HCT116 (cell line): ENCODE data around the gene EXOC4. TPM values are rescaled to one million over a fixed set of nuclear protein-coding genes. Genes with fewer than 3 reads are reported as not detected.

Experiments
- ATAC-seq: fragments of 200-7000 bp; cut with Tn5 transposase; 2 replicates; pipeline ENCODE4 v1.9.1; 2020; ENCODE audit warnings: mild to moderate bottlenecking, moderate library complexity
- BruUV-seq: library from RNA; stranded (reverse); fragments of 400-500 nt; replicated peaks from 2 replicates; lab custom pipeline; 2021; lab: Mats Ljungman, UMichigan
- CTCF ChIA-PET: fragments of 300-600 bp; sonication (Branson Sonifier 250); formaldehyde crosslinking; loops from one replicate; lab custom pipeline; 2021; ENCODE audit warnings: antibody characterized with exemption; lab: Charles Lee
- POLR2A ChIA-PET: fragments of 300-600, 350-600 bp; sonication (Branson Sonifier 250); formaldehyde crosslinking; loops from one replicate; lab custom pipeline; 2021; ENCODE audit warnings: antibody characterized with exemption; lab: Charles Lee
- RAD21 ChIA-PET, 2 experiments: fragments of 300-600 bp; sonication (Branson Sonifier 250); formaldehyde crosslinking; loops; one replicate each; lab custom pipeline; 2023; ENCODE audit warnings: low total read pairs in 2 of 2; ENCODE audit not compliant: uncharacterized antibody in 2 of 2, unreplicated experiment in 2 of 2, low non-redundant PET in 1 of 2; lab: Charles Lee
- DNase-seq: peaks from one replicate; pipeline ENCODE4 v3.0.0-alpha.2; 2010; ENCODE audit warnings: low read depth, low spot score
- H2AFZ ChIP-seq: fragments of 200-600 bp; shearing (Covaris generic), sonication (generic); 2 replicates; pipeline ENCODE4 v1.6.1; 2017; ENCODE audit warnings: low read depth, mixed run types, mixed read lengths, antibody characterized with exemption, low read length; ENCODE audit not compliant: poor library complexity, severe bottlenecking
- H3K27ac ChIP-seq: 2 replicates; pipeline ENCODE4 v1.5.1; 2012; ENCODE audit warnings: low read depth, low read length
- H3K27me3 ChIP-seq: fragments of 200-600 bp; sonication (generic); 2 replicates; pipeline ENCODE4 v1.6.1; 2016; ENCODE audit warnings: mixed run types, low read length, mixed read lengths; ENCODE audit not compliant: insufficient read depth
- H3K36me3 ChIP-seq, 2 experiments: fragments of 200-500 bp in 1 of 2; fragments of 200-600 bp in 1 of 2; sonication (Bioruptor generic) in 1 of 2; sonication (generic) in 1 of 2; 2 replicates each; pipeline versions ENCODE4 v1.5.1 to v1.6.1; 2014 to 2016; ENCODE audit warnings: low read length in 2 of 2, inconsistent platforms in 1 of 2, mixed read lengths in 1 of 2, mixed run types in 1 of 2; ENCODE audit not compliant: insufficient read depth in 2 of 2, control insufficient read depth in 1 of 2
- H3K4me1 ChIP-seq, 2 experiments: fragments of 200-600 bp in 1 of 2; sonication (generic) in 1 of 2; 2 replicates each; pipeline versions ENCODE4 v1.5.1 to v1.6.1; 2012 to 2017; ENCODE audit warnings: low read length in 2 of 2, inconsistent platforms in 1 of 2, mild to moderate bottlenecking in 1 of 2, mixed read lengths in 1 of 2, mixed run types in 1 of 2, moderate library complexity in 1 of 2; ENCODE audit not compliant: insufficient read depth in 2 of 2, control insufficient read depth in 1 of 2
- H3K4me2 ChIP-seq: fragments of 200-600 bp; sonication (generic); 2 replicates; pipeline ENCODE4 v1.6.1; 2017; ENCODE audit warnings: mixed run types, low read length, mixed read lengths
- H3K4me3 ChIP-seq, 2 experiments: fragments of 200-600 bp in 1 of 2; sonication (generic) in 1 of 2; replicated peaks in 1 of 2; 2 replicates each; pipeline ENCODE4 v1.5.1; 2011 to 2016; ENCODE audit warnings: low read length in 2 of 2, control low read depth in 1 of 2, low read depth in 1 of 2, mild to moderate bottlenecking in 1 of 2, mixed read lengths in 1 of 2, mixed run types in 1 of 2
- H3K79me2 ChIP-seq: fragments of 200-600 bp; sonication (generic); 2 replicates; pipeline ENCODE4 v1.6.1; 2017; ENCODE audit warnings: mild to moderate bottlenecking, mixed run types, low read length, moderate library complexity, mixed read lengths; ENCODE audit not compliant: insufficient read depth
- H3K9ac ChIP-seq: fragments of 200-600 bp; sonication (generic); 2 replicates; pipeline ENCODE4 v1.6.1; 2016; ENCODE audit warnings: low read length, mixed read lengths
- H3K9me2 ChIP-seq: fragments of 200-600 bp; sonication (generic), shearing (Covaris generic); 2 replicates; pipeline ENCODE4 v1.6.1; 2017; ENCODE audit warnings: mixed run types, mild to moderate bottlenecking, moderate library complexity; ENCODE audit not compliant: insufficient read depth
- H3K9me3 ChIP-seq, 2 experiments: fragments of 200-500 bp in 1 of 2; fragments of 200-600 bp in 1 of 2; sonication (Bioruptor generic) in 1 of 2; sonication (generic) in 1 of 2; 2 replicates each; pipeline ENCODE4 v1.6.1; 2014 to 2017; ENCODE audit warnings: low read length in 2 of 2, mixed read lengths in 2 of 2, inconsistent platforms in 1 of 2, low read depth in 1 of 2, mild to moderate bottlenecking in 1 of 2, mixed run types in 1 of 2, moderate library complexity in 1 of 2; ENCODE audit not compliant: control insufficient read depth in 1 of 2, insufficient read depth in 1 of 2
- H4K20me1 ChIP-seq: fragments of 200-600 bp; sonication (generic), shearing (Covaris generic); 2 replicates; pipeline ENCODE4 v1.6.1; 2017; ENCODE audit warnings: mixed run types, mild to moderate bottlenecking, moderate library complexity; ENCODE audit not compliant: insufficient read depth
- EZH2phosphoT487 ChIP-seq: fragments of 200-600 bp; IDR thresholded peaks from 2 replicates; pipeline ENCODE4 v1.6.1; 2018; ENCODE audit warnings: antibody characterized with exemption, borderline replicate concordance
- FOSL1 ChIP-seq: IDR thresholded peaks from 2 replicates; pipeline ENCODE4 v1.6.1; 2012; ENCODE audit warnings: low read depth
- JUND ChIP-seq: IDR thresholded peaks from 2 replicates; pipeline ENCODE4 v1.6.1; 2012
- POLR2AphosphoS5 ChIP-seq: IDR thresholded peaks from 2 replicates; pipeline ENCODE4 v1.6.1; 2011; ENCODE audit warnings: mild to moderate bottlenecking, low read depth, low read length, moderate library complexity
- RAD21 ChIP-seq: IDR thresholded peaks from 2 replicates; pipeline ENCODE4 v1.6.1; 2012; ENCODE audit warnings: low read depth, mild to moderate bottlenecking
- REST ChIP-seq: IDR thresholded peaks from 2 replicates; pipeline ENCODE4 v1.6.1; 2012; ENCODE audit warnings: low read depth
- SIN3A ChIP-seq: IDR thresholded peaks from 2 replicates; pipeline ENCODE4 v1.6.1; 2012; ENCODE audit warnings: low read depth
- SP1 ChIP-seq: IDR thresholded peaks from 2 replicates; pipeline ENCODE4 v1.6.1; 2012; ENCODE audit warnings: low read depth
- ZBTB33 ChIP-seq: IDR thresholded peaks from 2 replicates; pipeline ENCODE4 v1.6.1; 2011; ENCODE audit warnings: mild to moderate bottlenecking, low read length, moderate library complexity; ENCODE audit not compliant: insufficient replicate concordance; ENCODE audit errors: extremely low read depth
- ZNF274 ChIP-seq: fragments of 200-500 bp; sonication (Bioruptor generic); IDR thresholded peaks from 2 replicates; pipeline ENCODE4 v1.6.1; 2014; ENCODE audit warnings: mild to moderate bottlenecking, low read depth, low read length, inconsistent platforms
- intact Hi-C: fragments of 100-400 bp; cut with micrococcal nuclease; formaldehyde crosslinking; loops from 2 replicates; pipeline ENCODE4 v1.10.0; 2022
- total RNA-seq: library from RNA; stranded (reverse); gene quantifications from one replicate; pipeline ENCODE4 v1.2.1, GENCODE V29; 2021; ENCODE audit not compliant: unreplicated experiment

EXOC4 gene
- total RNA-seq, 1 experiment from 2014 or later, result 40.3 TPM

GRCh38 chr7:133372337-133372736, 119.5 kb downstream of the EXOC4 start:
- DNase-seq (no peak), ATAC-seq (no peak)
- H3K4me2 ChIP-seq, result no peak overlapping the region
- H3K9ac ChIP-seq, result no peak overlapping the region
- no peaks in the 10 kb centered on the region for H3K9me2 ChIP-seq
- BruUV-seq, result no TSS peak
- H3K4me3 ChIP-seq, result no peak overlapping the region
- H3K27me3 ChIP-seq, result no peaks in the 10 kb centered on the region
- CTCF ChIA-PET, result no interaction called here
- intact Hi-C loops, result no loop called here
- RAD21 ChIA-PET, result no interaction called here
- no peak for TF ChIP-seq POLR2AphosphoS5
- TF ChIP-seq JUND, result no peak
- no peak for TF ChIP-seq RAD21
- TF ChIP-seq FOSL1, result no peak
- TF ChIP-seq SIN3A, result no peak
- no peak for TF ChIP-seq ZBTB33
- TF ChIP-seq EZH2phosphoT487, result no peak
- no peak for TF ChIP-seq ZNF274
- TF ChIP-seq SP1, result no peak
- no peak for TF ChIP-seq REST
- no peaks in the 10 kb centered on the region for H3K4me1 ChIP-seq
- H3K27ac ChIP-seq, result no peak overlapping the region
- no peaks in the 10 kb centered on the region for H3K9me3 ChIP-seq
- no peaks in the 10 kb centered on the region; the same call in 1 of the 2 replicates for H4K20me1 ChIP-seq
- no peaks in the 10 kb centered on the region for H3K36me3 ChIP-seq
- POLR2A ChIA-PET, result no interaction called here
- H3K79me2 ChIP-seq, result no peaks in the 10 kb centered on the region
- H2AFZ ChIP-seq, result no peak overlapping the region
